Nephron progenitor cell (in vitro differentiated cells): ENCODE data around the gene DUS2.
"Not testable (repeated sequence)": the region's sequence is repeated elsewhere in the genome, so short reads cannot be mapped to it uniquely, and the experiment has no call there.

Source experiments
- DNase-seq: peaks from one replicate; pipeline ENCODE4 v3.0.0; 2021
- H3K27ac Mint-ChIP-seq: 2 replicates; pipeline ENCODE4 v1.8.0; 2021; ENCODE audit warnings: mild to moderate bottlenecking, moderate library complexity, mixed read lengths
- H3K27me3 Mint-ChIP-seq: 2 replicates; pipeline ENCODE4 v1.8.0; 2021; ENCODE audit warnings: mild to moderate bottlenecking, low read depth, mixed read lengths; ENCODE audit not compliant: poor library complexity
- H3K36me3 Mint-ChIP-seq: 2 replicates; pipeline ENCODE4 v1.8.0; 2021; ENCODE audit warnings: low read depth, mixed read lengths
- H3K4me1 Mint-ChIP-seq: 2 replicates; pipeline ENCODE4 v1.8.0; 2021; ENCODE audit warnings: mixed read lengths
- H3K4me3 Mint-ChIP-seq: 2 replicates; pipeline ENCODE4 v1.8.0; 2021; ENCODE audit warnings: mild to moderate bottlenecking, moderate library complexity, mixed read lengths
- H3K9me3 Mint-ChIP-seq: 2 replicates; pipeline ENCODE4 v1.8.0; 2021; ENCODE audit warnings: mild to moderate bottlenecking, moderate library complexity, mixed read lengths
- TF ChIP-seq, protein P1 (sequence below): fragments of 200-600 bp; sonication (generic); IDR thresholded peaks from 2 replicates; pipeline ENCODE4 v1.5.0; 2021; ENCODE audit warnings: antibody characterized with exemption

The DUS2 gene

DNA sequence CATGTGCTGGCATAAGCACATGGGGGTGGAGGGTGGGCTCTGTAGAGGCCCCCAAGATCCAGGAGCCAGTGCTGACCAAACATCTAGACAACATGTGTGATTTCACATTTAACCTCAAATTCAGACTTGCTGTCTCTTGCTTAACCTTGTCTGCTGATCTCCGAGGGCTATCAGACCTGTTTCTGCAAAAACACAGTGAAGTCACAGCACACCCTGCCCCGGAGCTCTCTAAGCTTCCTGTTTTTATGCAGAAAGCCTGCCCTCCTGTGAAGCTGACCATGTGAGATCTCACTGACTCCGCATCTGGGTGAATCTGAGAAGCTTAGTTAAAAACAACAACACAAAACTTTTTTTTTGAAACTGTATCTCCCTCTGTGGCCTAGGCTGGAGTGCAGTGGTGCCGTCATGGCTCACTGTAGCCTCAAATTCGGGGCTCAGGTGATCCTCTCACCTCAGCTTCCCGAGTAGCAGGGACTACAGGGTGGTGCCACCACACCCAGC is 17.2 kb upstream of the DUS2 start:
- peaks cover 15% of the 10 kb centered on the region for H3K4me1 Mint-ChIP-seq
- H3K27me3 Mint-ChIP-seq, result peaks cover 15% of the 10 kb centered on the region
- H3K27ac Mint-ChIP-seq, result peak overlapping the region; percentile 95
- TF ChIP-seq, protein P1, sequence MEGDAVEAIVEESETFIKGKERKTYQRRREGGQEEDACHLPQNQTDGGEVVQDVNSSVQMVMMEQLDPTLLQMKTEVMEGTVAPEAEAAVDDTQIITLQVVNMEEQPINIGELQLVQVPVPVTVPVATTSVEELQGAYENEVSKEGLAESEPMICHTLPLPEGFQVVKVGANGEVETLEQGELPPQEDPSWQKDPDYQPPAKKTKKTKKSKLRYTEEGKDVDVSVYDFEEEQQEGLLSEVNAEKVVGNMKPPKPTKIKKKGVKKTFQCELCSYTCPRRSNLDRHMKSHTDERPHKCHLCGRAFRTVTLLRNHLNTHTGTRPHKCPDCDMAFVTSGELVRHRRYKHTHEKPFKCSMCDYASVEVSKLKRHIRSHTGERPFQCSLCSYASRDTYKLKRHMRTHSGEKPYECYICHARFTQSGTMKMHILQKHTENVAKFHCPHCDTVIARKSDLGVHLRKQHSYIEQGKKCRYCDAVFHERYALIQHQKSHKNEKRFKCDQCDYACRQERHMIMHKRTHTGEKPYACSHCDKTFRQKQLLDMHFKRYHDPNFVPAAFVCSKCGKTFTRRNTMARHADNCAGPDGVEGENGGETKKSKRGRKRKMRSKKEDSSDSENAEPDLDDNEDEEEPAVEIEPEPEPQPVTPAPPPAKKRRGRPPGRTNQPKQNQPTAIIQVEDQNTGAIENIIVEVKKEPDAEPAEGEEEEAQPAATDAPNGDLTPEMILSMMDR, result no peak
- DNase-seq, result no peak
- no peaks in the 10 kb centered on the region for H3K9me3 Mint-ChIP-seq
- no peaks in the 10 kb centered on the region for H3K36me3 Mint-ChIP-seq
- no peak overlapping the region for H3K4me3 Mint-ChIP-seq

DNA sequence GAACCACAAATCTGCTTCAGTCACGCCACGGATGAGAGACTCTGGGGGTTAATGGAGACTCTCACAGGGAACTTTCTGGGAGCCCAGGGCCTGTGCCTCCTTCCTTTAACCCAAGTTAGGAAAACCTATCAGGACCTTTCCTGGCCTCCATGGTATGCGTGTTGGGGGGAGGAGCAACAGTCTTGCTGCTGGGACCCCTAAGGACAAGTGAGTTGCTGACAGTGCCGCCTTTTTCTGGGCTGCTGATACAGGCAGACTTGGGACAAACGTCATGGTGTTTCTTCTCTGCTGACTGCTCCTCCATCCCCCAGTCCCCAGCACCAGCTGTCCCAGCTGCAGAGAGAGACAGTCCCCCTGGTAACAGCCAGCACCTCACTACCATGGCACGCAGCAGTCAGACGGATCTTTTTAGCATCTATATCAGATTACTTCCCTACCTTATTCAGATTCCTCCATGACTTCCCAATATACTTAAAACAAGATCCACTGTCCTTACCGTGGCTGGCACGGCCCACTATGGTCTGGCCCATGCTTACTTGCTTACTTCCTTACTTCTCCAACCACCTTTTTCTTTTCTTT is 13.8 kb upstream of the DUS2 start:
- no peak for DNase-seq
- Mint-ChIP-seq H3K4me1 (peaks cover 15% of the 10 kb centered on the region), H3K27ac (no peak overlapping the region), H3K9me3 (no peaks in the 10 kb centered on the region), H3K4me3 (no peak overlapping the region), H3K27me3 (peaks cover 29% of the 10 kb centered on the region), H3K36me3 (no peaks in the 10 kb centered on the region)
- TF ChIP-seq, protein P1, result no peak

DNA sequence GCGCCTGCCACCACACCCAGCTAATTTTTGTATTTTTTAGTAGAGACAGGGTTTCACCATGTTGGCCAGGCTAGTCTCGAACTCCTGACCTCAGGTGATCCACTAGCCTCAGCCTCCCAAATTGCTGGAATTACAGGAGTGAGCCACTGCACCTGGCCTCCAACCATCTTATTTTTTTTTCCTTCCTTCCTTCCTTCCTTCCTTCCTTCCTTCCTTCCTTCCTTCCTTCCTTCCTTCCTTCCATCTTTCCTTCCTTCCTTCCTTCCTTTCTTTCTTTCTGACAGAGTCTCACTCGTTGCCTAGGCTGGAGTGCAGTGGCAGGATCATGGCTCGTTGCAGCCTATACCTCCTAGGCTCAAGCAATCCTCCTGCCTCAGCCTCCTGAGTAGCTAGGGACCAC is 13.2 kb upstream of the DUS2 start:
- H3K9me3 Mint-ChIP-seq, DNase-seq, H3K4me3 Mint-ChIP-seq, H3K27ac Mint-ChIP-seq, H3K36me3 Mint-ChIP-seq: not testable (repeated sequence)
- Mint-ChIP-seq H3K27me3 (peaks cover 36% of the 10 kb centered on the region), H3K4me1 (peaks cover 15% of the 10 kb centered on the region)

DNA sequence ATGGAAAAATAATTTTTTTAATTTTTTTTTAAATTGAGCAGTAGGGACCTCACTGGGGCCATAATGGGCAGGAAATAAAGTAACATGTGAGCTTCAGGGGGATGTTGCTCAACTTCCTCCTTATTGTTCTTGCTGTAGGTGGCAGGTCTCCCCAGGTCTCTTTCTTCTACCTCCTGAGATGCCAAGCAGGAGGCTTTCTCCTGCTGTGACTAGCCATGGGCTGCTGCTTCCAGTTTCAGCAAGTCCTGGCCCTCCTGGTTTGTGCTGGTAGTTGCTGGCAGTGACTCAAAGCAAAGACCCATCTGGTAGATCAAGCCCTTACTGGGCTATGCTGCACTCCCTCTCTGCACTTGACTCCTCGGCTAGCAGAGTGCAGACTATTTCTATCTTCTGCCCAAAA is 9.6 kb upstream of the DUS2 start:
- no peaks in the 10 kb centered on the region for H3K9me3 Mint-ChIP-seq
- H3K36me3 Mint-ChIP-seq, result no peaks in the 10 kb centered on the region
- DNase-seq, result no peak
- H3K27me3 Mint-ChIP-seq, result peaks cover 42% of the 10 kb centered on the region
- H3K27ac Mint-ChIP-seq, result no peak overlapping the region
- no peak overlapping the region for H3K4me3 Mint-ChIP-seq
- TF ChIP-seq, protein P1, result no peak
- peaks cover 9% of the 10 kb centered on the region for H3K4me1 Mint-ChIP-seq

DNA sequence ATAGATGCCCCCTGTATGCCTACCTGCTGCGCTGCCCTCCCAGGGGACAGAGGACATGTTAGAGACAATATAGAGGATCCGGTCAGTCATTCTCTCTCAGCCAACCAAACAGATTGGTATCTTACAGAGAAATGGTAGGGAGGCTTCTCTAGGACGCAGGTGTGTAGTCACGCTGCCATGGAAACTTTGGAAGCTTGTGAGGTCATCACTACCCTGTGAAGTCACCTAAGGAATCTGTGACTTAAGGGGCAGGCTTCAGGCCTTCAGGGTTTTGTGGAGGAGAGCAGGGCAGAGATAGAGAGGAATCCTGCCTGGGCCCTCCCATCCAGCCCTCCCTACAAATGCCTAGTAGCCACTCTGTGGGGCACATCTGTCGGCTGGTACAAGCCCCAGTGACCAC is 7.4 kb upstream of the DUS2 start, which contains the start of gene DPEP2NB:
Gene DPEP2NB (minus strand): TSS at position 231 of the 400 bp plus-strand sequence. CDS start 141 bp downstream, at position 90.
- TF ChIP-seq, protein P1, result no peak
- Mint-ChIP-seq H3K4me1 (no peaks in the 10 kb centered on the region), H3K4me3 (no peak within 1 kb of the TSS), H3K9me3 (no peaks in the 10 kb centered on the region), H3K27ac (peak within 1 kb of the TSS; percentile 69), H3K27me3 (peaks cover 34% of the 10 kb centered on the region), H3K36me3 (no peaks in the 10 kb centered on the region)
- no peak for DNase-seq

DNA sequence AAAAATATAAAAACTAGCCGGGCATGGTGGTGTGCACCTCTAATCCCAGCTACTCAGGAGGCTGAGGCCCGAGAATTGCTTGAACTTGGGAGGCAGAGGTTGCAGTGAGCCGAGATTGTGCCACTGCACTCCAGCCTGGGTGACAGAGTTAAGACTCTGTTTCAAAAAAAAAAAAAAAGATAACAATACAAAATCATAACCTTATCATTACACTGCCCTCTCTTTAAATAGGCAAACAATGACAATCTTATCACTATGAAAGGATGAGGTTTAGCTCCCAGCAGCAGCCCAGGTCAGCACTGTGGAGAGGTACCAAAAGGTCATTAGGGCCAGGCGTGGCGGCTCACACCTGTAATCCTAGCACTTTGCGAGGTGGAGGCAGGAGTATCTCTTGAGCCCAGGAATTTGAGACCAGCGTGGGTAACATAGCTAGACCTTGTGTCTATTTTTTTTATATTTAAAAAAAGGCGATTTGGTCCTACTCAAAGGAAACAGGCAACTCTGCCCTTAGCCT is 3.9 kb upstream of the DUS2 start:
- TF ChIP-seq, protein P1, result no peak
- peaks cover 20% of the 10 kb centered on the region for H3K27me3 Mint-ChIP-seq
- no peaks in the 10 kb centered on the region for H3K9me3 Mint-ChIP-seq
- no peak for DNase-seq
- H3K36me3 Mint-ChIP-seq, result peaks cover 11% of the 10 kb centered on the region
- H3K27ac Mint-ChIP-seq, result no peak overlapping the region
- H3K4me3 Mint-ChIP-seq, result no peak overlapping the region
- peaks cover 24% of the 10 kb centered on the region for H3K4me1 Mint-ChIP-seq
